Cardiac muscle cell (in vitro differentiated cells and primary cell): ENCODE measurements around the gene SELENOP. TPM values are rescaled to one million over a fixed set of nuclear protein-coding genes. Genes with fewer than 3 reads are reported as not detected.

Experiments used
- DNase-seq, 2 donors: peaks; one replicate each; pipeline versions ENCODE4 v3.0.0 to v3.0.0-alpha.2; 2010 to 2017; ENCODE audit warnings: low read depth in 1 of 2, low spot score in 1 of 2
- H3K27ac ChIP-seq: fragments of 200-600 bp; sonication (generic); 2 replicates; pipeline ENCODE4 v1.5.1; 2016
- H3K27me3 ChIP-seq: fragments of 200-600 bp; sonication (generic); 2 replicates; pipeline ENCODE4 v1.6.0; 2016; ENCODE audit warnings: control low read depth
- H3K36me3 ChIP-seq: fragments of 200-600 bp; sonication (generic); 2 replicates; pipeline ENCODE4 v1.5.1; 2016; ENCODE audit warnings: control low read depth
- H3K4me1 ChIP-seq: fragments of 200-600 bp; sonication (generic); 2 replicates; pipeline ENCODE4 v1.8.1; 2017; ENCODE audit warnings: low read depth, mild to moderate bottlenecking, mixed run types
- H3K4me3 ChIP-seq: fragments of 200-600 bp; sonication (generic); 2 replicates; pipeline ENCODE4 v1.5.1; 2016; ENCODE audit warnings: mild to moderate bottlenecking
- H3K9me3 ChIP-seq: fragments of 200-600 bp; sonication (generic); 2 replicates; pipeline ENCODE4 v1.5.1; 2017; ENCODE audit warnings: low read depth, mild to moderate bottlenecking, control low read depth
- CTCF ChIP-seq: IDR thresholded peaks from 2 replicates; pipeline ENCODE4 v1.5.1; 2012; ENCODE audit warnings: low read depth, mild to moderate bottlenecking, low read length
- polyA plus RNA-seq: library from polyadenylated mRNA; unstranded; fragments of >200 nt; fragmentation: Nextera tagmentation; extraction: Ambion mirVana; gene quantifications from 2 replicates; pipeline ENCODE4 v1.2.1, GENCODE V29; 2016
- total RNA-seq: library from RNA; depleted of rRNA; stranded (reverse); fragments of >200 nt; gene quantifications from 2 replicates; pipeline ENCODE4 v1.2.3, GENCODE V29; 2016

Gene SELENOP
- total and polyA plus RNA-seq, 2 experiments from 2014 or later = 71.0 to 72.7 TPM

- TF ChIP-seq CTCF = no peak
- H3K9me3 ChIP-seq = no peaks in the 10 kb centered on the region
- H3K27me3 ChIP-seq = no peaks in the 10 kb centered on the region
- no peak overlapping the region for H3K27ac ChIP-seq
- no peak for DNase-seq
- no peak overlapping the region for H3K4me3 ChIP-seq
- H3K36me3 ChIP-seq = peaks cover 18% of the 10 kb centered on the region
- H3K4me1 ChIP-seq = no peaks in the 10 kb centered on the region
These were observed 12.0 kb downstream of the SELENOP start for GRCh38 chr5:42799668-42800114.

DNA sequence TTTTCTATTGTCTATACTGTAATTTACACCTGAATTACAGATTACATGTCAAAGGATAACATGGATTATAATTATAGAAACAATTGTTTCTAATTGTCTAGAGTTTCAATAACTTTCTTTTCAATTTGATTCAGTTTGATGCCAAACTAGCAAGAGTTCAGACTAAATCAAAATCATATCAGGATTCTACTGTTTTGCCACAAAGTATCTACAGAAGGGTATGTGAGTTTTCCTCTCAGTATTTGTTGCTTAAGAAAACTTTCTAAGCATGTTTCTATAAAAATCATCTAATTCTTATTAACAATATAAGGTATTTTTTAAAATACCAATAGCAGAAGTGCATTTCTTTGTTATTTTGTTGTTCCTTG lies 12.5 kb downstream of the SELENOP start:
- peaks cover 18% of the 10 kb centered on the region for H3K36me3 ChIP-seq
- no peak for TF ChIP-seq CTCF
- H3K27me3 ChIP-seq = no peaks in the 10 kb centered on the region
- no peak overlapping the region for H3K4me3 ChIP-seq
- no peaks in the 10 kb centered on the region for H3K4me1 ChIP-seq
- no peak overlapping the region for H3K27ac ChIP-seq
- DNase-seq = no peak
- no peaks in the 10 kb centered on the region for H3K9me3 ChIP-seq

- Histone ChIP-seq H3K4me1 (no peaks in the 10 kb centered on the region), H3K4me3 (no peak overlapping the region), H3K36me3 (peaks cover 18% of the 10 kb centered on the region), H3K27ac (no peak overlapping the region), H3K27me3 (no peaks in the 10 kb centered on the region), H3K9me3 (no peaks in the 10 kb centered on the region)
- DNase-seq = no peak
- TF ChIP-seq CTCF = no peak
These were observed 13.1 kb downstream of the SELENOP start for GRCh38 chr5:42798284-42799240.

GRCh38 chr5:42791151-42791550 lies 20.5 kb downstream of the SELENOP start:
- Histone ChIP-seq H3K36me3 (no peaks in the 10 kb centered on the region), H3K9me3 (no peaks in the 10 kb centered on the region), H3K4me1 (no peaks in the 10 kb centered on the region), H3K4me3 (no peak overlapping the region), H3K27ac (no peak overlapping the region), H3K27me3 (no peaks in the 10 kb centered on the region)
- DNase-seq = no peak
- TF ChIP-seq CTCF = no peak

- no peaks in the 10 kb centered on the region for H3K4me1 ChIP-seq
- H3K9me3 ChIP-seq = no peaks in the 10 kb centered on the region
- no peak for DNase-seq
- no peak overlapping the region for H3K4me3 ChIP-seq
- H3K27me3 ChIP-seq = no peaks in the 10 kb centered on the region
- no peak for TF ChIP-seq CTCF
- no peak overlapping the region for H3K27ac ChIP-seq
- no peaks in the 10 kb centered on the region for H3K36me3 ChIP-seq
These were observed 23.8 kb downstream of the SELENOP start for GRCh38 chr5:42787845-42788244.
